NCI-H2196 treated with DMSO at 0.1 percent for 48 hours (cell line): ENCODE measurements around the gene SMPD4.
A peak's percentile ranks its signal among the peaks of the same experiment; 100 is the strongest.
"Not testable (repeated sequence)": the region's sequence is repeated elsewhere in the genome, so short reads cannot be mapped to it uniquely, and the experiment has no call there.

Experiments used
- DNase-seq: peaks from one replicate; lab custom pipeline; 2025; ENCODE audit not compliant: unreplicated experiment; lab: John Stamatoyannopoulos, UW

SMPD4 gene

GRCh38 chr2:130141002-130141401 lies 40.4 kb downstream of the SMPD4 start:
- not testable (repeated sequence) for DNase-seq

GRCh38 chr2:130140516-130140915 lies 40.9 kb downstream of the SMPD4 start:
- DNase-seq = not testable (repeated sequence)

GRCh38 chr2:130139331-130140280 lies 41.8 kb downstream of the SMPD4 start:
- peak; percentile 30 for DNase-seq

GRCh38 chr2:130138841-130139251 lies 42.6 kb downstream of the SMPD4 start:
- peak; percentile 51 for DNase-seq

- not testable (repeated sequence) for DNase-seq
These were observed 43.1 kb downstream of the SMPD4 start for GRCh38 chr2:130138326-130138725.

- DNase-seq = not testable (repeated sequence)
These were observed 44.3 kb downstream of the SMPD4 start for GRCh38 chr2:130137118-130137517.

GRCh38 chr2:130136546-130136945 lies 44.9 kb downstream of the SMPD4 start:
- not testable (repeated sequence) for DNase-seq

- no peak for DNase-seq
These were observed 45.5 kb downstream of the SMPD4 start for GRCh38 chr2:130135692-130136541.

- DNase-seq = not testable (repeated sequence)
These were observed 52.1 kb downstream of the SMPD4 start, which contains the start of gene POTEF for GRCh38 chr2:130129120-130129829. TSS of gene POTEF (minus strand) at chr2:130129222. CDS start at chr2:130120515, 8,707 bp downstream.

- DNase-seq = not testable (repeated sequence)
These were observed 52.9 kb downstream of the SMPD4 start for GRCh38 chr2:130128464-130128863.

GRCh38 chr2:130127726-130128125 lies 53.7 kb downstream of the SMPD4 start:
- not testable (repeated sequence) for DNase-seq

- not testable (repeated sequence) for DNase-seq
These were observed 60.5 kb downstream of the SMPD4 start for GRCh38 chr2:130120924-130121323.

- not testable (repeated sequence) for DNase-seq
These were observed 78.6 kb downstream of the SMPD4 start for GRCh38 chr2:130102597-130103363.
